Parathyroid adenoma (tissue), 2 donors: ENCODE results near the gene HSPA4L.

Experiments
- H2AFZ ChIP-seq: fragments of 300-600 bp; sonication (generic); one replicate; pipeline ENCODE4 v1.7.0; 2017; ENCODE audit warnings: antibody characterized with exemption, mild to moderate bottlenecking
- H3K27ac ChIP-seq: fragments of 300-600 bp; sonication (generic); one replicate; pipeline ENCODE4 v1.7.0; 2017
- H3K27me3 ChIP-seq: fragments of 300-600 bp; sonication (generic); one replicate; pipeline ENCODE4 v1.7.0; 2017; ENCODE audit warnings: low read length; ENCODE audit not compliant: control insufficient read depth, insufficient read depth
- H3K36me3 ChIP-seq: fragments of 300-600 bp; sonication (generic); one replicate; pipeline ENCODE4 v1.7.0; 2017; ENCODE audit warnings: low read length; ENCODE audit not compliant: control insufficient read depth, insufficient read depth
- H3K4me1 ChIP-seq: fragments of 300-600 bp; sonication (generic); one replicate; pipeline ENCODE4 v1.7.0; 2017; ENCODE audit warnings: control low read depth
- H3K4me2 ChIP-seq: fragments of 300-600 bp; sonication (generic); one replicate; pipeline ENCODE4 v1.7.0; 2017; ENCODE audit warnings: low read length
- H3K4me3 ChIP-seq: fragments of 300-600 bp; sonication (generic); one replicate; pipeline ENCODE4 v1.7.0; 2017; ENCODE audit warnings: low read depth, low read length
- H3K79me2 ChIP-seq: fragments of 300-600 bp; sonication (generic); one replicate; pipeline ENCODE4 v1.7.0; 2017; ENCODE audit warnings: control low read depth
- H3K9ac ChIP-seq: fragments of 300-600 bp; sonication (generic); one replicate; pipeline ENCODE4 v1.7.0; 2017; ENCODE audit warnings: mild to moderate bottlenecking
- H3K9me3 ChIP-seq: fragments of 300-600 bp; sonication (generic); one replicate; pipeline ENCODE4 v1.7.0; 2017; ENCODE audit warnings: low read length; ENCODE audit not compliant: control insufficient read depth
- CTCF ChIP-seq: fragments of 300-600 bp; sonication (generic); IDR thresholded peaks from one replicate; pipeline ENCODE4 v1.7.0; 2017; ENCODE audit warnings: antibody characterized with exemption, mild to moderate bottlenecking
- donor health status: primary hyperparathyroidism.

HSPA4L gene

GRCh38 chr4:127776620-127777019, 5.5 kb upstream of the HSPA4L start:
- no peaks in the 10 kb centered on the region for H3K9me3 ChIP-seq
- no peak for TF ChIP-seq CTCF
- H3K36me3 ChIP-seq: no peaks in the 10 kb centered on the region
- no peak overlapping the region for H3K27ac ChIP-seq
- no peaks in the 10 kb centered on the region for H3K27me3 ChIP-seq
- H3K79me2 ChIP-seq: no peaks in the 10 kb centered on the region
- H2AFZ ChIP-seq: no peak overlapping the region
- H3K4me3 ChIP-seq: no peak overlapping the region
- no peak overlapping the region for H3K9ac ChIP-seq
- no peaks in the 10 kb centered on the region for H3K4me1 ChIP-seq
- H3K4me2 ChIP-seq: no peak overlapping the region

- Histone ChIP-seq H3K4me1 (no peaks in the 10 kb centered on the region), H3K9ac (no peak overlapping the region), H3K4me2 (no peak overlapping the region), H3K79me2 (no peaks in the 10 kb centered on the region), H3K27ac (no peak overlapping the region), H2AFZ (no peak overlapping the region), H3K27me3 (no peaks in the 10 kb centered on the region), H3K4me3 (no peak overlapping the region), H3K36me3 (no peaks in the 10 kb centered on the region), H3K9me3 (no peaks in the 10 kb centered on the region)
- TF ChIP-seq CTCF: no peak
Measured at GRCh38 chr4:127777487-127777886, 4.6 kb upstream of the HSPA4L start.

GRCh38 chr4:127778102-127778501, 4.0 kb upstream of the HSPA4L start:
- Histone ChIP-seq H2AFZ (no peak overlapping the region), H3K36me3 (no peaks in the 10 kb centered on the region), H3K4me3 (no peak overlapping the region), H3K9ac (no peak overlapping the region), H3K4me2 (no peak overlapping the region), H3K4me1 (no peaks in the 10 kb centered on the region), H3K79me2 (no peaks in the 10 kb centered on the region), H3K27me3 (no peaks in the 10 kb centered on the region), H3K9me3 (no peaks in the 10 kb centered on the region), H3K27ac (no peak overlapping the region)
- no peak for TF ChIP-seq CTCF

GRCh38 chr4:127780598-127780997, 1.5 kb upstream of the HSPA4L start:
- Histone ChIP-seq H3K27ac (no peak overlapping the region), H3K4me3 (no peak overlapping the region), H2AFZ (no peak overlapping the region), H3K79me2 (no peaks in the 10 kb centered on the region), H3K36me3 (no peaks in the 10 kb centered on the region), H3K9me3 (no peaks in the 10 kb centered on the region), H3K4me1 (no peaks in the 10 kb centered on the region), H3K27me3 (no peaks in the 10 kb centered on the region), H3K9ac (no peak overlapping the region), H3K4me2 (no peak overlapping the region)
- TF ChIP-seq CTCF: no peak

GRCh38 chr4:127781300-127782024, 660 bp upstream of the HSPA4L start:
- H3K4me3 ChIP-seq: peak overlapping the region; percentile 78
- H3K36me3 ChIP-seq: no peaks in the 10 kb centered on the region
- H3K4me1 ChIP-seq: no peaks in the 10 kb centered on the region
- TF ChIP-seq CTCF: no peak
- H3K4me2 ChIP-seq: peak overlapping the region; percentile 89
- H3K9ac ChIP-seq: no peak overlapping the region
- no peaks in the 10 kb centered on the region for H3K27me3 ChIP-seq
- peak overlapping the region; percentile 66 for H3K27ac ChIP-seq
- no peaks in the 10 kb centered on the region for H3K79me2 ChIP-seq
- no peaks in the 10 kb centered on the region for H3K9me3 ChIP-seq
- H2AFZ ChIP-seq: peak overlapping the region; percentile 93
